ENCODE measurements around the gene CABP7. TPM values are rescaled to one million over a fixed set of nuclear protein-coding genes. Genes with fewer than 3 reads are reported as not detected.

Gene CABP7
- total and polyA plus RNA-seq, 10 donors, result 0.04 to 0.37 (median 0.15) TPM; not detected in 5

DNA sequence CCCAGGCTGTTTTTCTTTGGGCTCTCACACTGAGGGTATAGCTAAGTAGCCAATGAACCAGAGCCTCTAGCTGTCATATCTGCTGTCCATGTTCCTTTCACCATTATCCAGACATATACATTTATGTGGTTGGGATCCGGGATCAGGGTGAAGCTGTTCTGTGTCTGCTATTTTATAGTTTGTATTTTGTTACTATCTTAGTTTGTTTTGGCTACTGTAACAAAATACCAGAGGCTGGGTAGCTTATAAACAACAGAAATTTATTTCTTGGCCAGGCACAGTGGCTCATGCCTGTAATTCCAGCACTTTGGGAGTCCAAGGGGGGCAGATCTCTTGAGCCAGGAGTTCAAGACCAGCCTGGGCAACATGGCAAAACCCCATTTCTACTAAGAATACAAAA is 40.5 kb upstream of the CABP7 start:
- Histone ChIP-seq H3K27ac (no peak overlapping the region), H3K36me3 (peaks cover 4 to 100% (median 92%) of the 10 kb centered on the region in 6 donors), H3K27me3 (replicated peaks in 1 of 7) (no peaks in the 10 kb centered on the region), H3K4me1 (no peaks in the 10 kb centered on the region), H3K4me3 (no peak overlapping the region), H3K9me3 (no peaks in the 10 kb centered on the region)
- WGBS, 5 donors, result 97 to 100% (median 100%) methylated on average over 1 of the region's 1 CpG
- intact Hi-C loops (cut with DNase I; ENCODE audit: low total_unique reads), result no loop called here
- TF ChIP-seq, protein P1, sequence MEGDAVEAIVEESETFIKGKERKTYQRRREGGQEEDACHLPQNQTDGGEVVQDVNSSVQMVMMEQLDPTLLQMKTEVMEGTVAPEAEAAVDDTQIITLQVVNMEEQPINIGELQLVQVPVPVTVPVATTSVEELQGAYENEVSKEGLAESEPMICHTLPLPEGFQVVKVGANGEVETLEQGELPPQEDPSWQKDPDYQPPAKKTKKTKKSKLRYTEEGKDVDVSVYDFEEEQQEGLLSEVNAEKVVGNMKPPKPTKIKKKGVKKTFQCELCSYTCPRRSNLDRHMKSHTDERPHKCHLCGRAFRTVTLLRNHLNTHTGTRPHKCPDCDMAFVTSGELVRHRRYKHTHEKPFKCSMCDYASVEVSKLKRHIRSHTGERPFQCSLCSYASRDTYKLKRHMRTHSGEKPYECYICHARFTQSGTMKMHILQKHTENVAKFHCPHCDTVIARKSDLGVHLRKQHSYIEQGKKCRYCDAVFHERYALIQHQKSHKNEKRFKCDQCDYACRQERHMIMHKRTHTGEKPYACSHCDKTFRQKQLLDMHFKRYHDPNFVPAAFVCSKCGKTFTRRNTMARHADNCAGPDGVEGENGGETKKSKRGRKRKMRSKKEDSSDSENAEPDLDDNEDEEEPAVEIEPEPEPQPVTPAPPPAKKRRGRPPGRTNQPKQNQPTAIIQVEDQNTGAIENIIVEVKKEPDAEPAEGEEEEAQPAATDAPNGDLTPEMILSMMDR (IDR thresholded peaks at IDR 0.05 in 8 of 11, conservative IDR thresholded peaks at IDR 0.05 in 3 of 11), result no peak
- TF ChIP-seq POLR2AphosphoS5 (IDR thresholded peaks at IDR 0.05), result no peak
- TF ChIP-seq POLR2A (IDR thresholded peaks at IDR 0.05), result no peak
- DNase-seq, result no peak

DNA sequence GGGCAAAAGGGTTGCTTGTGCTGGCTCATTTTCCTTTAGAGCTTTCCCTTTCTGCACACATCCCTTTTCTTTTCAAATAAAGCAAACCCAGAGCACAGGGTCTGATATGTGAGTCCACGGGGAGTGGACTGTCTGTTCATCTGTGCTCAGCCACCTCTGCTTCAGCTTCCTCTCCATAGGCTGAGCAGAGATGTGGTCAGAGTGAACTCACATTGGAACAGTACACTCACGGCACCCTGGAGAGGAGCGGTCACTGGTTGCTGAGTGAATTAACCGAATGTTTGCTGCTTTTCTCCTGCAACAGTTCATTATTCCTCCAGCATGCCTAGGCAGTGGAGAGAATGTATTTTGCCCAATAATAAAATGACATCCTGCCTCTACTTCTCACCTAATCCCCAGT is 36.3 kb upstream of the CABP7 start:
- Histone ChIP-seq H3K27me3 (replicated peaks in 1 of 7) (no peaks in the 10 kb centered on the region), H3K36me3 (peaks cover 4 to 100% (median 59%) of the 10 kb centered on the region in 6 donors), H3K27ac (no peak overlapping the region), H3K9me3 (no peaks in the 10 kb centered on the region), H3K4me3 (no peak overlapping the region), H3K4me1 (peaks cover 0 to 6% (median 0%) of the 10 kb centered on the region in 6 donors)
- TF ChIP-seq POLR2AphosphoS5 (IDR thresholded peaks at IDR 0.05), result no peak
- no peak for TF ChIP-seq POLR2A (IDR thresholded peaks at IDR 0.05)
- TF ChIP-seq, protein P1 (IDR thresholded peaks at IDR 0.05 in 8 of 11, conservative IDR thresholded peaks at IDR 0.05 in 3 of 11), result no peak
- intact Hi-C loops (cut with DNase I; ENCODE audit: low total_unique reads), result no loop called here
- WGBS, 5 donors, result 93 to 99% (median 94%) methylated on average over 4 of the region's 4 CpGs
- DNase-seq, result no peak

DNA sequence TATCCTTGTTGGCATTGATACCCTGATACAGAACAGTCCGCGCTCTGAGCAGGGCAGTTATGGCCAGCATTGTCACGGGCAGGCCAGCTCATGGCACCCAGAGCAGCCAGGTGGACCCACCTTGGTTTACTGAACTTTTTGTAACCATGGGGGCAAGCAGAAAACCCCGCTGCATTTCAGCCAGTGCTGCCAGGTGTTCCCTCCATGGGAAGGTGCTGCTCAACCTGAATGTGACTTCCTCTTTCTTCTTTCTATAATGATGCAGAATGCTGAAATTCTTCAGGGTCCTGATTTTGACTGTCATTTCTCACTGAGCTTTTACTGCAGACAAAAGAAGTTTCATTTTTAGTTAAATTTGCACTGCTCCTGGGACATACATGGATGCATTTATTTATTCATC is 35.6 kb upstream of the CABP7 start:
- DNase-seq, result no peak

DNA sequence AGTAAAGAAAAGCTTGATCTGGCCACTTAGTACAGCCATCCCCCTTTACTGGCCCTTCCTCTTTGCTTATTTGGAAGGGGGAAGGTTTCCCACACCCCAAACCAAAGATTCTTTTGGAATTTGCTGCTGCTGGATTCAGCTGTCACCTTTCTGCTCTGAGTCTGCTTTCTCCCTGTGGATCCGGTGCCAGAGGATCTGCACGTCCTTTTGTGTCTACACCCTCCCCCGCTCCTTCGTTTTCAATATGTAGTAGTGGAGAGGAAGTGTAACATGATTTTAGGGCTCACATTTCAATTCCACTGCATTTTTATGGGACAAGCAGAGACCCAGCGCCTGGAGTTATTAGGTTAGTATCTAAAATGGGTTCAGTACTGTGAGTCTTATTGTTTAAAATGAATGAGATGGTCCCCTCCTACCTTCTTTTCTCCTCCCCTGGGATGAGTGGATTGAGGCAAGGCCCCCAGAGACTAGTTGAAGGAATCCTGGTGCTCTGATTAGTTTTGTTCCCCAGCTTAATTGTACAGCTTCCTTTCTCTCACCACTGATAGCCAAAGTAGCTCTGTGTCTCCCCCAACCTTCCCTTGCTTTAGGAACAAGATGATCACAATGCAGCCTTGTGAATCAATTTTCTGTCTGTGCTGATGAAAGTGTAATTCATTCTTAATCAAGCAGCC is 30.5 kb upstream of the CABP7 start:
- no peak overlapping the region for H3K4me3 ChIP-seq
- H3K36me3 ChIP-seq, result peaks cover 0 to 100% (median 33%) of the 10 kb centered on the region in 6 donors
- peaks cover 0 to 14% (median 9%) of the 10 kb centered on the region in 6 donors for H3K4me1 ChIP-seq
- intact Hi-C loops (cut with DNase I; ENCODE audit: low total_unique reads), result no loop called here
- H3K27ac ChIP-seq, result no peak overlapping the region
- TF ChIP-seq, protein P1 (IDR thresholded peaks at IDR 0.05 in 8 of 11, conservative IDR thresholded peaks at IDR 0.05 in 3 of 11), result no peak
- TF ChIP-seq POLR2AphosphoS5 (IDR thresholded peaks at IDR 0.05), result no peak
- no peak for TF ChIP-seq POLR2A (IDR thresholded peaks at IDR 0.05)
- DNase-seq, result no peak
- no peaks in the 10 kb centered on the region for H3K9me3 ChIP-seq
- H3K27me3 ChIP-seq (replicated peaks in 1 of 7), result no peaks in the 10 kb centered on the region
- 87 to 95% (median 91%) methylated on average over 5 of the region's 5 CpGs for WGBS, 5 donors

More for the DNA sequence above, 35.6 kb upstream of the CABP7 start:
- Histone ChIP-seq H3K4me3 (no peak overlapping the region), H3K4me1 (peaks cover 0 to 6% (median 0%) of the 10 kb centered on the region in 6 donors), H3K27me3 (replicated peaks in 1 of 7) (no peaks in the 10 kb centered on the region), H3K27ac (no peak overlapping the region), H3K9me3 (no peaks in the 10 kb centered on the region), H3K36me3 (peaks cover 0 to 100% (median 52%) of the 10 kb centered on the region in 6 donors)
- intact Hi-C loops (cut with DNase I; ENCODE audit: low total_unique reads), result no loop called here
- TF ChIP-seq, protein P1 (IDR thresholded peaks at IDR 0.05 in 8 of 11, conservative IDR thresholded peaks at IDR 0.05 in 3 of 11), result no peak
- no peak for TF ChIP-seq POLR2AphosphoS5 (IDR thresholded peaks at IDR 0.05)
- WGBS, 5 donors, result 88 to 98% (median 96%) methylated on average over 4 of the region's 4 CpGs
